Stomach (tissue), 4 donors: ENCODE data around the gene SNN.

ENCODE experiments used
- CTCF ChIP-seq, 7 experiments: fragments of 450-650 bp in 4 of 7; fragments of 200-600 bp in 3 of 7; sonication (generic) in 3 of 7; IDR thresholded peaks; one replicate each; pipeline ENCODE4 v1.5.1; 2016 to 2019; ENCODE audit warnings: antibody characterized with exemption in 7 of 7, control low read depth in 2 of 7, mild to moderate bottlenecking in 1 of 7
- EP300 ChIP-seq: sonication (generic); formaldehyde crosslinking; IDR thresholded peaks from one replicate; pipeline ENCODE4 v1.6.1; 2017; ENCODE audit warnings: antibody characterized with exemption
- POLR2A ChIP-seq, 4 donors: fragments of 450-650 bp; IDR thresholded peaks; one replicate each; pipeline ENCODE4 v1.6.1; 2016; ENCODE audit warnings: antibody characterized with exemption in 4 of 4, control low read depth in 2 of 4, mild to moderate bottlenecking in 1 of 4, moderate library complexity in 1 of 4
- POLR2AphosphoS5 ChIP-seq, 3 donors: sonication (generic); formaldehyde crosslinking; IDR thresholded peaks; one replicate each; pipeline ENCODE4 v1.6.1; 2016; ENCODE audit warnings: antibody characterized with exemption in 3 of 3

- no peak for TF ChIP-seq CTCF (IDR thresholded peaks at IDR 0.05)
- TF ChIP-seq POLR2A (IDR thresholded peaks at IDR 0.05), result no peak
- no peak for TF ChIP-seq EP300
- no peak for TF ChIP-seq POLR2AphosphoS5 (IDR thresholded peaks at IDR 0.05)
Measured at GRCh38 chr16:11719171-11719570, 50.9 kb downstream of the SNN start.
